GM19238 (cell line): ENCODE measurements around the gene TTBK1.

Experiments used
- DNase-seq: peaks from one replicate; pipeline ENCODE4 v3.0.0; 2011; ENCODE audit warnings: low spot score; ENCODE audit not compliant: insufficient read length

The TTBK1 gene

GRCh38 chr6:43271103-43271815 lies 28.0 kb downstream of the TTBK1 start:
- no peak for DNase-seq

- no peak for DNase-seq
Measured at GRCh38 chr6:43271944-43272343, 28.7 kb downstream of the TTBK1 start.

- no peak for DNase-seq
Measured at GRCh38 chr6:43273707-43274106, 30.4 kb downstream of the TTBK1 start.

GRCh38 chr6:43274127-43274915 lies 31.0 kb downstream of the TTBK1 start:
- no peak for DNase-seq

GRCh38 chr6:43274916-43275597 lies 31.8 kb downstream of the TTBK1 start:
- peak; percentile 61 for DNase-seq

- no peak for DNase-seq
Measured at GRCh38 chr6:43275801-43276576, 32.7 kb downstream of the TTBK1 start.

GRCh38 chr6:43276577-43277305 lies 33.5 kb downstream of the TTBK1 start:
- no peak for DNase-seq

GRCh38 chr6:43277306-43277642 lies 34.0 kb downstream of the TTBK1 start:
- DNase-seq = no peak

- no peak for DNase-seq
Measured at GRCh38 chr6:43277643-43278523, 34.6 kb downstream of the TTBK1 start.

GRCh38 chr6:43278524-43279078 lies 35.3 kb downstream of the TTBK1 start:
- DNase-seq = no peak

- DNase-seq = no peak
Measured at GRCh38 chr6:43280234-43280633, 37.0 kb downstream of the TTBK1 start.

GRCh38 chr6:43282060-43282459 lies 38.8 kb downstream of the TTBK1 start:
- no peak for DNase-seq

GRCh38 chr6:43282636-43283513 lies 39.6 kb downstream of the TTBK1 start:
- no peak for DNase-seq

GRCh38 chr6:43283514-43283901 lies 40.2 kb downstream of the TTBK1 start:
- DNase-seq = no peak

GRCh38 chr6:43283905-43284304 lies 40.6 kb downstream of the TTBK1 start:
- no peak for DNase-seq

- no peak for DNase-seq
Measured at GRCh38 chr6:43284991-43285781, 41.9 kb downstream of the TTBK1 start.

GRCh38 chr6:43285832-43286231 lies 42.6 kb downstream of the TTBK1 start:
- no peak for DNase-seq

GRCh38 chr6:43286456-43286979 lies 43.2 kb downstream of the TTBK1 start:
- DNase-seq = no peak
